ENCODE measurements around the gene RBMS3.
"Not testable (repeated sequence)": the region's sequence is repeated elsewhere in the genome, so short reads cannot be mapped to it uniquely, and the experiment has no call there.

RBMS3 gene

DNA sequence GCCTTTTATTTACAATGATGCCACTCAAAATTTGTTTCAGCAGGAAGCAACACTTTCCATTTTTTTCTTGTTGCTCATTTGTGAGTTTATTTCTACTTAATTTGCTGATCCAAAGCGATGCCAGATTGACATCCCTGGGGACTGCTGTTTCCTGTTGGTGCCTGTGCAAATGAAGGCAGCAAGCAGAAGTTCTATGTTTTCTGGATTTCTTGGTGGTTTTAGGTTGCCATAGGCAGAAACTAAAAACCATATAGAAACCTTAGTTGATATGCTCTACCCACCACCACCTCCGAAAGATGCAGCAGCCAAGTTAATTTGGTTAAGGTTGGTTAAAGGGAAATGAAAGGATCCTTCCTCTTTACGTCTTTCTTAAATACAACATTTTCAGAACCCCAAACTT lies 356.2 kb downstream of the RBMS3 start:
- no peak for DNase-seq

DNA sequence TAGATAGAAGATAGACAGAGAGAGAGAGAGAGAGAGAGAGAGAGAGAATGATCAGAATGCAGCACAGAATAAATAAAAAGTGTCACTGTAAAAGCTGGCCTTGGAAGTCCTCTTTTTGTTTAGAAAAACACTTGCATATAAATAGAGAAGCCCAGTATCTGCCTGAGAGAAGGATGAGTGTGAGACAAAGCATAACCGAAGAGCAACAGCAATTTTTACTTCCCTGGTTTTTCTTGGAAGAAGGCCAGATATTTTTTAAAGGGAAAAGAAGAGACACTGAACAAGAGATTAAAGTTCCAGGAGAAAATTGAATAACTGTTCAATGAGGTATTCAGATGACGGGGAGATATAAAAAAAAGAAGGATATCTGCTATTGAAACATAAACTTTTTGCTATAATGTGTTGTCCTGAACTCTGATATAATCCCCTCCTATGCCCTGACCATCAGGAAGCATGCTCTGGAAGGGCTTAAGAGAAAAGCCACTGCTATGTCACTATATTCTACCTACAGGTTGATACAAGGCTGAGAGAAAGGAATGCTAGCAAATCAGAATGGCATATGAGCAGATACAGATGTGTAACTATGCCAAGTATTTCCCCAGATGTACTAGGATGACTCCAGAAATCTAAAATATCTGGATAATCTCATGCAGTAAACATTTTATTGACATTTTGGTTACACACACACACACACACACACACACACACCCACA lies 358.9 kb downstream of the RBMS3 start:
- no peak for DNase-seq

DNA sequence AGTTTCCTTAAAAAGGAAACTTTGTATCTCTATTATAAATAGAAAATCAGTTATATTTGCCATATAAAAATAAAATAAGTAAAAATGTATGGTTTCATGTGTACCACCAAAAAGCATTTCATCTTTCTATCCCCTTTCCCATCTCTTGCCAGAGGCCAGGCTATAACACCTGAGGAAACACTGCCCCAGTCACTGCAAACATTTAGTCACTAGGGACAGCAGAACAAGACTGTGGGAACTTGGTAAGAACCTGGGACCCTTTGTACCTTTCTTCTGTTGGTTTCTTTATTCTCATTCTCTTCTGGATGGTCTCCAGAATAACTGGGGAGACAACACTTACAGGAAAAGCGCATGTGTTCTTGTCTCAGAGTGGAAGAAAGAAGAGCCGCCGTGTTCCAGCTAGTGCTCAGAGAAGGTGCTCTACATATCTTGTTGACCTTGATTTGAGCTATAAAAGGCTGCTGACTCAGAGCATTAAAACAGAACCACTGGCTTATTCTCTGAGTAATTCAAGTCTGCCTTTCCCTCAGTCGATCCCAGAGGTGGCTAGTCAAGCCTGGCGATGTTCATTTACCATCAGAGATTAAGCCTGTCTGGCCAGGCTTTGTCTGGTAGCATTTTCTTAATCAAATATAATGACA lies 361.6 kb downstream of the RBMS3 start:
- no peak for DNase-seq

DNA sequence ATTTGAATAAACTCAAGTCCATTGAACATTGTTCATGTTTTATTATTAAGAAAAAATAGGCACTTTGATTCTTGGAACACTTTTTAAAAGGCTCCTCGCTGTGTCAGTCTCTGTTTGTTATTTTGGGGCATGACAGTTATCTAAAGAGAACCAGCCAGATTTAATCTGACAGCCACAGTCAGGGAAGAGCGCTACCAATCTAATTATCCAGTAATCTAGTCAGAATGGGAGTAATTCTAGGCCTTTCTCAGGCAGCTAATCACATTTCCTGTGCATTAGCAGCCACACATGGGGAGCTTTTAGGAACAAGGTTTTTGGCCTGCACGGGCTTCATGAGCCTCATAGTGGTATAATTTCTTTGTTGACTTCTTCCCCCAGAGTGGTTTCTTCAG lies 362.2 kb downstream of the RBMS3 start:
- DNase-seq: peak in 1 of 3 experiments; percentile 4

DNA sequence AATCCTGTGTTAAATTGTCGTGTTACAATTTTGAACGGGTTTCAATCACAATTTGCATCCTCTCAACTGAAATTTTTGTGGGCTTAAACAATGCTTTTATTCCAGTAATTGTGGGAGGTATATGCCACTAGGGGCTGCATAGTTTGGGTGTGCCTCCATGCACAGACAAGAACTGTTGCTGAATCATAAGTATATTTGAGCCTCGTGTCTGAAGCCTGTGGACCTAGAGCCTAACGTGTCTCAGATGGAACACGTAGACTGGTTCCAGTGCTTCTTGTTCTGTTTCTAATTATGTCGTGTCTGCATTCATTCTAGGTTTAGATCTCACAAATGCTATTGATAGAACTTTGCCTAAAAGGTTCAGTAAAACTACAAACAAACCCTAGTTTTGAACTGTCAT lies 363.4 kb downstream of the RBMS3 start:
- no peak for DNase-seq

DNA sequence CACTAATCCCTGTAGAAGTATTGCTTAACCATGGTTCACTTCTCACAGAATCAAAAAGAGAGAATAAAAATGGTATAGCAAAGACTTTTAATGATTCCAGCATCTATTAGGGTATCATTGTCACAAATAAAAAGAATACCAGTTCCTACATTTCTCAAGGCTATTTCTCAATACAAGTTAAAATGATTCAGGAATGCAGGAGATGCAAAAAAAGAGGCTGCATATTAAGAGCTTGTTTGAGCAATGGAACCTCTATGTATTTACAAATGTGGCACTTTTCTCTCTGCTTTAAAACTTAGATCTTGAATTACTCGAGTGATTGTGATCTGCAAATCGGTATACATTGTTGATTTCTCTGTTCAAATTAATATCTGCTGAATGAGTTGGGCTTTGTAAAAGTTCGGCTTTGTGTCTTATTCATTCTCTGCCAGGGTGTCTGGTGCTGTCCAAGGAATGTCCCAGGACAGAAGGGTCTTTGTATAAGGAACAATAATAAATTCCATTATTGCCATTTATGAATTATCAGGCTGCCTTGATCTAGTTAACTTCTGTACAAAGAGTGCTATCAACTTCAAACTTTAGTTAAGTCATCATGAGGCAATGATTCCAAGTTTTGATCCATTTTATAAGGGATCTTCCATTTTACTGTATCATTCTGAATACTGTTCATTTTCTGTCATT lies 364.2 kb downstream of the RBMS3 start:
- DNase-seq: no peak

DNA sequence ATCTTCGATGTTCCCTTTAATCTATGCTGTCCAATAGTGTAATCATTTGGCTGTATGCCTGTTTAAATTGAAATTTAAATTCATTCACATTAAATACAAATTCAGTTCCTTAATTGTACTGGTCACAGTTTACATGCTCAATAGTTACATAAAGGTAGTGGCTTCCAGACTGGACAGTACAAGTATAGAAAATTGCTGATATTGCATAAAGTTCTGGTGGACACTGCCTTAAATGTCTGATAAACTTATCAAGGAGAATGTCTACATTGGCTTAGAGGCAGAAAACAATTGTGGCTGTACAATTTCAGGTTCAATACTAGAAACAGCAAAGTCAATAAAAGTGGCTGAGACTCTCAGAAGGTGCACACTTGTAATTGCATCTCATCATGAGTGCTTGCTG lies 365.2 kb downstream of the RBMS3 start:
- peak in 1 of 3 experiments; percentile 24 for DNase-seq

DNA sequence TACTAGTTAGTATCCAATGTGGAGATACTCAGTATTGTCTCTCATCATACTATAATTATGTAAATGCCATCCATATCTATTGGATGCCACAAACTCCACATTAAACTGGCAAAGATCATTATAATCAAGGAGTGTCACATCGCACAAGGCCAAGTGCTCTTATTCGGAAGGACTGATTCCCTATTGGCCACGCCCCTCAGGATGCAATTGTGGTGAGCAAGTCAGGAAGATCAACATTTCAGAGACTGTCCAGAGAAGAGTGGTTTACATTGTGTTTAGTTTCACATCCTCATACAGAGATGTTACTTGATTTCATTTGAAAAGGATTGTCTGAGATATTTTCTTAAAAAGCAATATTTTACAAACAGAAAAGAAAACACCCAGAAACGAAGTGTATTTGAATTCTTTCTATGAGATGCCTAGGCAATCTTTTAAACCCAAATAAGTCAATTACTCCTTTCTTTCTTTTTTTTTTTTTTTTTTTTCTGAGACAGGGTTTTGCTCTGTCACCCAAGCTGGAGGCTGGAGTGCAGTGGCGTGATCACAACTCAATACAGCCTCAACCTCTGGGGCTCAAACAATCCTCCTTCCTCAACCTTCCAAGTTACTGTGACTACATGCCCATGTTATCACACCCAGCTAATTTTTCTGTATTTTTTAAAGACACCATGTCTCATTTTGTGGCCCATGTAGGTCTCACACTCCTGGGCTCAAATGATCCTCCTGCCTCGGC lies 369.1 kb downstream of the RBMS3 start:
- DNase-seq: peak in 1 of 3 experiments; percentile 32

DNA sequence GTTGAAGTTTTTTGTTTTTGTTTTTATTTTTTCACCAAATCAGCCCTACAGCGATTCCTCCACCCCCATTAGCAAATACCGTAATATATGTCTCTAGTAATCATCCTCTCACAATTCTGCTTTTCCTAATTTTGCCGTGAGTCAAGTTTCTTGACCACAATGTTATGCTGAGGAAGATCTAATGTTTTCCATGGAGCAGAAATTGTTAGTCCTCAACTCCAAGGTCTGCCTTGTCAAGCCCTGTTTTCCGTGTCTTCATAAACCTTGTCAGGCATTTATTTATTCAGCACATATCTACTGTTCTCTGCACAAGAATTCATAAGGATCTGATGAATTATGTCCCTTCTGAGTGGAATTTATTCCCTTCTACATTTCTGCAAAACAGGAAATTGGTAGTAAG lies 372.8 kb downstream of the RBMS3 start:
- no peak for DNase-seq

DNA sequence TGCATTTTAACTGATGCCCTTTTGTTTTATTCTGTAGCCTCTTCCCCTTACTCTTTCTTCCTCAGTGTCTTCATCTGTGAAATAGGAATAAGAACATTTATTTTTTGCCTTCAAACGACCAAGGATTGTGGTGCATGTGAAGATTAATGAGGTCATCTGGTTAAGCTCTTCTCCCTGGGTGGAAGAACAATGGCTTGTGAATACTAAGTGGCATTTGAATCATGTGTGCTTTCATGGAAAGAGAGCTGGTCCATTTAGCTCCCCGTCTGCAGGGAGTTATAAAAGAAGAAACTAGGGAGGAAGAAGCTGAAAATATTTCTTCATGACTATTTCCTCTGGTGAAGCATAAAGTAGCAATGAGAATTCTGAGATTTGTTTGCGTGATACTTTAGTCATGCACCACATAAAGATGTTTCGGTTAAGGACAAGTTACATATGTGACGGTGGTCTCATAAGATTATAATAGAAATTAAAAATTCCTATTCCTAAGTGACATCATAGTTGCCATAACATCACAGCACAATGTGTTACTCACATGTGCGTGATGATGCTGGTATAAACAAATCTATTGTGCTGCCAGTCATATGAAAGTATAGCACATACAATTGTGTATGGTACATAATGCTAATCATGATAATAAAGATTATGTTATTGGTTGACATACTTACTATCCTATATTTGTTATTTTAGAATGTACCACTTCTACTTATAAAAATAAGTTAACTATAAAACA lies 374.3 kb downstream of the RBMS3 start:
- peak in 1 of 3 experiments; percentile 2 for DNase-seq

DNA sequence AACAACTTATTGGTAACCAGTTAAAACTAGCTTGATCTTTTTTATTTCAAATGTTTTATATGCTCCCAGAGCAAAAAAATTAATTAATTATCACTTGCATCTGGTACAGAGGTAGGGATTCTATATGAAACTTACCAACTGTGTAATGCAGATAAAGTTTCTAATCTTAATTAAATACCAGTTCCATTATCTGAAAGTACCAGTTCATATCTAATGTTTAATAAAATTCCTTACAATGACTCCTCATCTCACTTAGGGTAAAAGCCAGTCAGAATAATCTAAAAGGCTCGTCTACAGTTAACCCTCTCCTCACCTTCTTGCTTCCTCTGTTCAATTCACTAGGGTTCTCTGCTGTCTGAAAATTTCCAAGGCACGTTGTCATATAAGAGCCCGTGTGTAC lies 384.8 kb downstream of the RBMS3 start:
- no peak for DNase-seq

DNA sequence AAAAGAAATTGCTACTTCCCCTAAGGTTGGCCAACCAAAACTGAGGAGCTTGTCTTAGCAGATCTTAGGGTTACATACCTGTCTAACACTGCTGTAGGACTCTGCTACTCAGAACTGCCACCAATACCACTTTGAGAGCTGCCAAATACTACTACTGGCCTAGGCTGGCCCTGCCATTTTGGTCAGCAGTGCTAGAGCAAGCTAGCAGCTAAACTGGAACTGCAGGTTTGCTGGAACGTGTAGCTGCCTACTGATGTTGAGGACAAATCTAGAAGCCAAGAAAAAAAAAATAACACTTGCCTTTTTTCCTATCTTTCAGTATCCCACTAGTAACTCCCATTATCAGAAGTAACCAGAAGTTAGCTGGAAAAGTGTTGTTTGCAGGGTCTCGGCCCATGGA lies 387.4 kb downstream of the RBMS3 start:
- DNase-seq: no peak

DNA sequence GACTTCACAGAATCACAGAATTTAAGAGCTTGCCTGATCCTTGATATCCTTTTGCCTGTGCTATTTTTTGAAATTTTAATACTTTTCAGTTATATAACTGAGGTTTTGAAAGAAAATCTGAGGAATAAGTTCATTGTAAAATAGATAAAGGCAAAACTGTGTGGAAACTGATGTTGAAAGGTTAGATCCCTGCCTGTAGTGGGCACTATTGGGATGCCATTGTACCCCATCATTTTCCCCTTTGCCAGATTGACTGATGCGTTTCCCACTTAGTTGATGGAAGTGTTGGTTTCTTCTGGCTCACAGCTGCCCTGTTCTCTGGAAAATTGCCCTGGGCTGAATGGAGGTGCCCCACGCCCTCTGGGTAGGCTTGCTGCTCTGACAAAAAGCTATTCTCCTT lies 387.9 kb downstream of the RBMS3 start:
- DNase-seq: no peak

DNA sequence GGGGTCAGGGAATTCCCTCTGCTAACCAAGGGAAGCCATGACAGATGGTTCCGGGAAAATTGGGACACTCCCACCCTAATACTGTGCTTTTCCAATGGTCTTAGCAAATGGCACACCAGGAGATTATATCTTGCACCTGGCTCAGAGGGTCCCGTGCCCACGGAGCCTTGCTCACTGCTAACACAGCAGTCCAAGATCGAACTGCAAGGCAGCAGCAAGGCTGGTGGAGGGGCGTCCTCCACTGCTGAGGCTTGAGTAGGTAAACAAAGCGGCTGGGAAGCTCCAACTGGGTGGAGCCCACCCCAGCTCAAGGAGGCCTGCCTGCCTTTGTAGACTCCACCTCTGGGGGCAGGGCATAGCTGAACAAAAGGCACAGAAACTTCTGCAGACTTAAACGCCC lies 389.6 kb downstream of the RBMS3 start:
- DNase-seq: not testable (repeated sequence)

DNA sequence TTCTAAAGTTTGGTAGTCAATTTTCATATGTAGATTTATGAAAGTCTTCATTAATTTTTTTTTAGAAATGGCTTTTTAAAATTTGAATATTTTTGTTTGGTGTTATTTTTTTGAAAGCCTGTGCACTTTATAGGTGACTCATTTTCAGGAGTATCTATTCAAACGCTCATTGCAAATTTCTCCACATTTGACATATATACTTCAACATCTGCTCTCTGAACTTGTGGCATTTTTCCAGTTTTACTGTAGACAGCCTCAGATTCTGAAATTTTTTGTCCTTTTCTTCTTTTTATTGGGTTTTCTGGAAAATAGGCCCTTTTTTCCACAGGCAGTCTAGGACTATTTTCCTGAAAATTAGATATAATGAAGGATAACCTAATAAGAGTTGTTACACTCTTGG lies 396.6 kb downstream of the RBMS3 start:
- DNase-seq: no peak

DNA sequence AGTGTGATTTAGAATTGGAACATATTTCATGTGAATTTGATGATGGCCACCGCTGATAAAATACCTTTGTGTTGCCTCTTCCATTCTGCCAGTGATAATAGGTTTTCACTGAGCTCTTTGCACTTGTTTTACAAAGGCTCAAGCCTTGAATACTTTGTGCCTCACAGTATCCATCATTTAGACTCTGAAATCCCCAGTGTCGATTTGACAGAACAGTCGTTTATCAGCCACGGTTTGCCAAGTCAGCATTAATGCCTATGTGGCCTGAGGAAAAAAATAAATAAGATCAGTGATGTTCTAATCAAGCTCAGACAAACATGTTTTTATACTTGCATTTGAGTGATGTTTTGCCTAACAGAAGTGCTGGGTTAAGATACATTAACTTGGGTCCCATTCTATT lies 399.1 kb downstream of the RBMS3 start:
- no peak for DNase-seq

DNA sequence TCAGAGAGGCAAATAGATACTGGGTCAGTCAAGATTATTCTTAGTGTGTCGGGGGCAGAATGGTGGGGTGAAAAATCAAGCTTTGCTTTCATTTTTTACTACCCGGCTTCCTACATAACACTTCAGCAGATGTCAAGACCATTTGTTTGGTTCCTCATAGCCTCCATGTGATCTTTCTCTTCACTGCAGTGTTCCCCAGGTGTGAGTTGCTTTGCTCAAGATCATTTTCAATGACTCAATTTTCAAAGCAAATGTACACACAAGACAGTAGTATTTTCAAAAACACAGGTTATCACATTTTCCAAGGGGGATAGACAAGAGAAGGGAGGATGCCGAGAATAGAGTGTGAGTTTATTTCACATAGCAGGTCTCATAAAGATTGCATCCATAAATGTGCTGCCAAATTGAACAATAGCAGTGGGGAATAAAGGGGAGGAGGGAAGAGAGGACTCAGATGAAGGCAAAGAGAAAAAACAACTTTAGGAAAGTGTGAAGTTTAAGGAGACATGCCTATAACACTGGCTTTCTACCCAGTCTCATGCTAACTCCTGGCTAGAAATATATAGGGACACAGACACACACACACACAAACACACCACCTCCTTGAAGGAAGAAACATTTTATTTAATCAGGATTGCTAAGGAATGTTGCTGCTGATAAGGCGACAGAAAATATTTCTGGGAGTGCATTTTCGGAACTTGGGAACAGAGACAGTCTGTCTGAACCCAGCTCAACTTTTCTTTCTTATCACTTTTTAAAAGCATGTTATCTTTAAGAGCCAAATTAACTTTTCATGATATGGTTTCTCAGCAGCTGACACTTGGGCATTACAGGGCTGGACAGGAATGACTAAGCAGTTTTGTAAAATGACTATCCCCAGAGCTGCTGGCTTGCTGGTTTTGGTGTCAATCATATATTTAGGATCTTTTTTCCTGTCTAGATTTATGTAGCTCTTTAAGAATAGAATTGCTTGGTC lies 402.4 kb downstream of the RBMS3 start:
- peak in 1 of 3 experiments; percentile 2 for DNase-seq

DNA sequence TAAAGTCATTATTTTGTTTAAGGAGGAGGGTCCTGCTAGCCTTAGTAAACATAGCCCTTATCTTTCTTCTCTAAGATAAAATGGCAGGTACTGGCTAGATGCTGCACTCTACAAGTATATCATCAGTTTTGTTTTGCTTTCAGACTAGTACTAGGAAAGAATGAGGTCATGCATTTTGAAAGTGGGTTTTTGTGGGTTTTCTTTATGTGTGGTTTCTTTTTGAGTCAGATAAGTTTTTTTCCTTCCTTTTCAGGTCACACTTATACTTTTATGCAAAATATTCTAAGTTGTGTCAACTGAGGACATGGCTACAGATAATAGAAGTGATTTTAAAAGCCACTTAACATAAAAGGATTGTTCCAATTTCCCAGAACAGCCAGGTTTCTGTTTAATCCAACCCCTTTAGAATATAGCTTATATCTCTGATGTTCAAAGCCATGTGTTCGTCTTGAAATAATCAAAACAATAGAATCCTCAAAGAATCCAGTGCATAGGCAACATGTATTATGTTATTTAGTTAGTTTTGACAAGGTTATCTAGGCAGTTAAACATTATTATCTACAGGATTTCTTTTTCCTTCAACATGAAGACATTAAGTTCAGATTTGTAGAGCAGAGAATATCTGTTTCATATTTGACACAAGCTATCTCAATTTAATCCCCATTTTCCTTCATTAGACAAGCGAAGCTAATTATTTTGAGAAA lies 406.2 kb downstream of the RBMS3 start:
- no peak for DNase-seq

DNA sequence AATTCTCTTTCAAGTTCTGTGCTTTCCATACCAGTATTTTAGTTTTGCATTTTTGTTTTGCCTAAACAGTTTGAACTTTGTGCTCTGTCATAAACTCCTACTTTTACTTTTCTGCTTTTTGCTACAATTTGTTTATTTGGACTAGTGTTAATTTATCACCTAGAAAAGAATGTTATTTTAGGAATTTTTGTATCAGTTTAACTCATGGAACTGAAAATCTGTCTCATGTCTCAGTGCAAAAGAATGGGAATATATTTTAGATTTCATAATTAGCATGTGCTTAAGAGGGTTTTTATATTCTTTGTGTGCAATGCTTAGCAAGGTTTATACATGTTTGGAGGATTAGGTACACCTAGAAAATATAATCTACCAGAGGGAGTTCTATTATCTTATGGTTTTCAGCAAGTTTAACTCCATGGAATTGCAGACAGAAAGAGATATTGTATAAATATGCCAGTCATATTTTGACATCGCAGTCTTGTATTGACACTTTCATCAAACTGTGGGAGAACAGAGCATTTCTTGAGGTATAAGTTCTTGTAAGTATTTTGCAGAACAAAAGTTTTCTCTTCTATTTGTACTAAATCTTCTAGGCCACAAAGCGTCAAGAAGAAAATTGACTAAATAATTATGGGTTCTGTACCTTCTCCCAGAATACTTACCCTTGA lies 409.9 kb downstream of the RBMS3 start:
- DNase-seq: no peak

DNA sequence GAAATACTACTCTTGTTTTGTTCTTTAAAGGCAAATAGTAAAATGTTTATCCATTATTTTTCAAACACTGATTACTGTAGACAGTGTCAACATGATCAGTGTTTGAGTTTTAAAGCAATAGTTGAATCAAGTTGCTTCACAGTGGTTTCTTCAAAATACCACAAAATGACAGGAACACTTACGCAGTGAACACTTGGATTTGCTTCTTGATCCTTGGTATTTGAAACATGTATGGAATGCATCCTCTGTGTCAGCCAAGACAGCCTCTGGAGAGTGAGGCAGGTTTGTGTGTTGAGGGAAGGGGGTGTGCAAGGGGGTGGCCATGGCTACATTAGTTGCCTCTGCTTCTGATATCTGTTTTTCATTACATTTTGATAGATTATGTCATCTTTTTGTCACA lies 413.0 kb downstream of the RBMS3 start:
- no peak for DNase-seq
